GM12891 (cell line): ENCODE measurements around the gene SORL1.

ENCODE experiments used
- POLR2A ChIP-seq: IDR thresholded peaks from 2 replicates; pipeline ENCODE4 v1.6.1; 2011; ENCODE audit warnings: low read depth, low read length, control low read depth
- POLR2AphosphoS5 ChIP-seq: IDR thresholded peaks from 2 replicates; pipeline ENCODE4 v1.6.1; 2011; ENCODE audit warnings: low read depth, low read length, control low read depth
- SPI1 ChIP-seq: IDR thresholded peaks from 2 replicates; pipeline ENCODE4 v1.6.1; 2011; ENCODE audit warnings: low read depth, low read length, control low read depth
- TAF1 ChIP-seq: IDR thresholded peaks from 2 replicates; pipeline ENCODE4 v1.6.1; 2011; ENCODE audit warnings: low read depth, low read length, control low read depth

DNA sequence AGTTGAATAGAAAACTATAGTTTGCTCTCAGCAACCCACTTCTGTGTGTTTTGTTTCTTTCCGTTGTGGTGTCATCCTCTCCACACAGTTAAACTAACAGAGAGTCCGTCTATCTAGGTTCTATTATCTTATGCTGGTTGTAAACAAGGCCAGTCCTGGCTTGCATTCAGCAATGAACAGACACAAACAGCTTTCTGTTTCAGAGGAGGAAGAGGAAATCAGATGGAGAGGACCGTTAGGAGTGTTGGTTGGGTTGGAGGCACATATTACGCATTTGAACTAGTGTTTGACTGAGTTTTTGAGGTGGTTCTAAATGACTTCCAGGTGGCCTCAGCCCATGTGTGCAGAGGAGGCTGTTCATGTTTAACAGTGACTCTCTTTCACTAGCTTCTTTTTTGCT, 130.2 kb downstream of the SORL1 start:
- TF ChIP-seq POLR2A, result no peak
- no peak for TF ChIP-seq POLR2AphosphoS5
- no peak for TF ChIP-seq TAF1
- TF ChIP-seq SPI1, result no peak
